Measurements from ENCODE around the gene COL4A1.
A peak's percentile ranks its signal among the peaks of the same experiment; 100 is the strongest.

The COL4A1 gene

GRCh38 chr13:110302997-110303396 is 4.0 kb downstream of the COL4A1 start:
- no peak overlapping the region for H3K4me3 ChIP-seq (ENCODE audit: low read depth in 1 of 2, low read length in 2 of 2)
- H3K4me1 ChIP-seq (ENCODE audit: control insufficient read depth in 1 of 2, insufficient read depth in 2 of 2, low read length in 2 of 2), result peaks cover 0 to 10% of the 10 kb centered on the region in 2 donors
- H3K27me3 ChIP-seq (ENCODE audit: control insufficient read depth in 1 of 2, insufficient read depth in 2 of 2, low read length in 2 of 2), result peaks cover 18 to 22% of the 10 kb centered on the region in 2 donors
- H3K9me3 ChIP-seq (ENCODE audit: control insufficient read depth in 1 of 2, low read length in 2 of 2), result no peaks in the 10 kb centered on the region
- no peak overlapping the region for H3K9ac ChIP-seq (ENCODE audit: low read depth in 1 of 2, low read length in 2 of 2)
- H3K36me3 ChIP-seq (ENCODE audit: control insufficient read depth in 1 of 2, insufficient read depth in 2 of 2, low read length in 2 of 2), result no peaks in the 10 kb centered on the region
- H3K27ac ChIP-seq (ENCODE audit: low read depth, low read length), result peak overlapping the region; percentile 46

DNA sequence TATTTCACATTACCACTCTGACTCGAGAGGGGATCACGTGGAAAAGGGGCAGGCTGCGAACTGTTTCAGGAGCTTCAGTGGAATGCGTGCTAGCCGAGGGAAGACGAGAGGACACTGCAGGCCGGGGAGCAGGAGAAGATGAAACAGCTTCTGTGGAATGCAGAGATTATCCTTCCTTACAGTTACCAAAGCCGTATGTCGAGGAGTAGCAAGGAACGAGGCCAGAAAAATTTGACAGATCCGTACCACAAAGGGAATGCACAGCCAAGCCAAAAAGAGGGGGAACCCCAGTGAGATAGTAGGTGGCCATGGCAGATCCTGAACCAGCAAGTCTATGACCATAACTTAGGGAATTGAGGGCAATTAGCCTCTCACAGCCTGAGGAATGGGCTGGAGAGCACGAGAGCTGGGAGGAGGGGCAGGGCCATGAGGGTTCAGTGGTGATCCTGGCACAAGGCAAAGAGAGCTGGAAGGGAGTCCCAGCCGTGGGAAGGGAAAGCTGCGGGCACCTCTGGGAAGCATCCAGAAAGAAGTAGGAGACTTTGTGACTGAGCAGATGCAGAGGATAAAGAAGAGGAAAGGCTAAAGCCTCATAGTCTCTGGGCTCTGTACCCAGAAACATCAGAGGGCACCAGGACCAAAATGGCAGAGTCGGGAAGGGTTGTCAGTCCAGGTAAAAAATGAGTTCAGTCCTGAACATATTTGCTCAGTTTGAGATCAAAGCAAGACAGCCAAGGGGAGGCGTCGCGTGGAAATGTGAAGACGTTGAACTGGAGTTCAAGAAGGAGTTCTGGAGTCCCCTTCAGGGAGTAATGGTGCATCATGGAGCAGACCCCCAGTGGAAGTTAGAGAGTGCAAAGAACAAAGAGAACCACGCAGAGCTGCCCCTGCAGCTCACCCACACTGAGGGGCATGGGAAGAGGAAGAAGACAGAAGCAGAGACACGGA is 5.1 kb downstream of the COL4A1 start:
- no peak overlapping the region for H3K9ac ChIP-seq (ENCODE audit: low read depth in 1 of 2, low read length in 2 of 2)

GRCh38 chr13:110301083-110301482 is 5.9 kb downstream of the COL4A1 start:
- H3K4me1 ChIP-seq (ENCODE audit: control insufficient read depth in 1 of 2, insufficient read depth in 2 of 2, low read length in 2 of 2), result peaks cover 0 to 10% of the 10 kb centered on the region in 2 donors
- no peak overlapping the region for H3K4me3 ChIP-seq (ENCODE audit: low read depth in 1 of 2, low read length in 2 of 2)
- H3K9me3 ChIP-seq (ENCODE audit: control insufficient read depth in 1 of 2, low read length in 2 of 2), result no peaks in the 10 kb centered on the region
- H3K27me3 ChIP-seq (ENCODE audit: control insufficient read depth in 1 of 2, insufficient read depth in 2 of 2, low read length in 2 of 2), result peaks cover 12 to 15% of the 10 kb centered on the region in 2 donors
- H3K36me3 ChIP-seq (ENCODE audit: control insufficient read depth in 1 of 2, insufficient read depth in 2 of 2, low read length in 2 of 2), result no peaks in the 10 kb centered on the region
- no peak overlapping the region for H3K27ac ChIP-seq (ENCODE audit: low read depth, low read length)
- no peak overlapping the region for H3K9ac ChIP-seq (ENCODE audit: low read depth in 1 of 2, low read length in 2 of 2)

More for the DNA sequence above, 5.1 kb downstream of the COL4A1 start:
- H3K27me3 ChIP-seq (ENCODE audit: control insufficient read depth in 1 of 2, insufficient read depth in 2 of 2, low read length in 2 of 2), result peaks cover 12 to 15% of the 10 kb centered on the region in 2 donors
- peak overlapping the region; percentile 39 for H3K27ac ChIP-seq (ENCODE audit: low read depth, low read length)
- H3K4me1 ChIP-seq (ENCODE audit: control insufficient read depth in 1 of 2, insufficient read depth in 2 of 2, low read length in 2 of 2), result peaks cover 0 to 10% of the 10 kb centered on the region in 2 donors
- H3K9me3 ChIP-seq (ENCODE audit: control insufficient read depth in 1 of 2, low read length in 2 of 2), result no peaks in the 10 kb centered on the region
- no peaks in the 10 kb centered on the region for H3K36me3 ChIP-seq (ENCODE audit: control insufficient read depth in 1 of 2, insufficient read depth in 2 of 2, low read length in 2 of 2)
- H3K4me3 ChIP-seq (ENCODE audit: low read depth in 1 of 2, low read length in 2 of 2), result no peak overlapping the region

DNA sequence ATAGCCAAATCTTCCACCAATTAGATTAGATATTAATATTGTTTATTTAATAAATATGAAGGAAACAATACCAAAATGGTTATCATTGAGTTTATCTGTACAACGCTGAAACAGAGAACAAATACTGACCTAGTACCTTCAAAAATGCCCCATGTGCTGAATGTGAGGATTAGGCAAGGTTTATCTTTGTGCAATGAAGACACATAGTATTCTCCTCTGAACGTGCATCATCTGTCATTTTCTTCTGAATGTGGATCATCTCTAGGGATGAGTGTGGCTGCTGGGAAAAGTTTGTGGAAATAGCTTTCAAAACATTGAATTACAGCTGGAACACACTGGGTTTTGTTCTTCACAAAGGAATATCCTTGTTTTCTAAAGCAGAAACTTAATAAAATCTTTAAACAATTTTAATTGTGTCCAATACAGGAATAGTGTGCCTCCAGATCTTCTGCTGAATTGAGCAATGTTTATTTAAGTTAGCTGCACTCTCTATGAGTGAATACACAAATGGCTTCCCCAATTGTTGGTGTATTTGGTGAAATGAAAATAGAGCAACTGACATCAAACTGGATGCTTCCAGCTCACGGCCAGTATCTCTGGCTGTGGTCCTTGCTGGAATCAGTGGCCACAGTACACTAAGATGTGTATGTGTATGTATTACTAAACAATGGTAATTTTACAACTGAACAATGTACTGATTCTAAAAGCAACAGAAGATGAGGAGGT is 6.7 kb downstream of the COL4A1 start:
- H3K36me3 ChIP-seq (ENCODE audit: control insufficient read depth in 1 of 2, insufficient read depth in 2 of 2, low read length in 2 of 2), result no peaks in the 10 kb centered on the region
- H3K9ac ChIP-seq (ENCODE audit: low read depth in 1 of 2, low read length in 2 of 2), result no peak overlapping the region
- H3K27ac ChIP-seq (ENCODE audit: low read depth, low read length), result no peak overlapping the region
- H3K4me1 ChIP-seq (ENCODE audit: control insufficient read depth in 1 of 2, insufficient read depth in 2 of 2, low read length in 2 of 2), result peaks cover 0 to 10% of the 10 kb centered on the region in 2 donors
- no peaks in the 10 kb centered on the region for H3K9me3 ChIP-seq (ENCODE audit: control insufficient read depth in 1 of 2, low read length in 2 of 2)
- H3K27me3 ChIP-seq (ENCODE audit: control insufficient read depth in 1 of 2, insufficient read depth in 2 of 2, low read length in 2 of 2), result peaks cover 12 to 14% of the 10 kb centered on the region in 2 donors
- H3K4me3 ChIP-seq (ENCODE audit: low read depth in 1 of 2, low read length in 2 of 2), result no peak overlapping the region

- H3K4me3 ChIP-seq (ENCODE audit: low read depth in 1 of 2, low read length in 2 of 2), result peak overlapping the region in 1 of 2 donors; percentile 11
- H3K9me3 ChIP-seq (ENCODE audit: control insufficient read depth in 1 of 2, low read length in 2 of 2), result no peaks in the 10 kb centered on the region
- H3K36me3 ChIP-seq (ENCODE audit: control insufficient read depth in 1 of 2, insufficient read depth in 2 of 2, low read length in 2 of 2), result no peaks in the 10 kb centered on the region
- H3K4me1 ChIP-seq (ENCODE audit: control insufficient read depth in 1 of 2, insufficient read depth in 2 of 2, low read length in 2 of 2), result peaks cover 1 to 10% of the 10 kb centered on the region in 2 donors
- H3K9ac ChIP-seq (ENCODE audit: low read depth in 1 of 2, low read length in 2 of 2), result no peak overlapping the region
- H3K27ac ChIP-seq (ENCODE audit: low read depth, low read length), result peak overlapping the region; percentile 47
- H3K27me3 ChIP-seq (ENCODE audit: control insufficient read depth in 1 of 2, insufficient read depth in 2 of 2, low read length in 2 of 2), result peaks cover 6 to 7% of the 10 kb centered on the region in 2 donors
These were observed 7.6 kb downstream of the COL4A1 start for GRCh38 chr13:110299283-110299840.

DNA sequence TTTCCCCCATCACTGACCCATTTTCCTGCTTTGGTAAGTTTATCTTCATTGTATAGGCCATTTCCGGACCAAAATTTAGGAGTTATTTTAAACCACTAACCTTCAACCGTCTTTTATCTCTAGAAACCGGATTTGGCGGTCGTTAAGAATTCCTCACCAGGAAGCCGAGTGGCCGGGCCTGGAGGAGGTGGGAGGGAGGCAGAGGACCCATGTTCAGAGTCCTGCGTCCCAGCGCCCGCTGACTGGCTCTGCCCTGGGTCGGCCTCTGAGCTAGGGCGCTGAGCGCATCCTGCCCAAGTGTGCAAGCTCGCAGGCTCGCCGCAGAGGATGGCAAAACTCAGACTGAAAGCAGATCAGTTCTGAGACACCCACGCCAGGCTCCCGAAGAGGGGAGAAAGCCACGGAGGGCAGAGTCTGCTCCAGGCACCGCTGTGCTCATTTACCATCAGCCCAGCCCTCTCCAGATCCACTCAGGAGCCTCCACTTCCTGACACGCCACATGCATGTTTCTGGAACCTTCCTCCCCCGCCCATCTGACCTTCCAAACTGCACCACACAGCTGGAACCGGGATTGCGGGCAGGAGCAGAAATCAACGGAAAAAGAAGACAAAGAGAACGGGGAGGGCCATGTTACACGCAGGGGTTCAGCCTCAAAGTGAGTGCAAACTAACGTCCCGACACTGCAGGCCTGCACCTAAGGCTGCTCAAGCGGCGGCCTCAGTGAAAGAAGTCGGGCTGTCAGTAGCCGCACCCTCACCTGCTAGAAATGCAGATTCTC is 8.3 kb downstream of the COL4A1 start:
- H3K27ac ChIP-seq (ENCODE audit: low read depth, low read length), result peak overlapping the region; percentile 47
- H3K9me3 ChIP-seq (ENCODE audit: control insufficient read depth in 1 of 2, low read length in 2 of 2), result no peaks in the 10 kb centered on the region
- H3K4me3 ChIP-seq (ENCODE audit: low read depth in 1 of 2, low read length in 2 of 2), result peak overlapping the region in 1 of 2 donors; percentile 11
- peaks cover 6 to 10% of the 10 kb centered on the region in 2 donors for H3K4me1 ChIP-seq (ENCODE audit: control insufficient read depth in 1 of 2, insufficient read depth in 2 of 2, low read length in 2 of 2)
- H3K9ac ChIP-seq (ENCODE audit: low read depth in 1 of 2, low read length in 2 of 2), result no peak overlapping the region
- H3K36me3 ChIP-seq (ENCODE audit: control insufficient read depth in 1 of 2, insufficient read depth in 2 of 2, low read length in 2 of 2), result no peaks in the 10 kb centered on the region
- peaks cover 5 to 7% of the 10 kb centered on the region in 2 donors for H3K27me3 ChIP-seq (ENCODE audit: control insufficient read depth in 1 of 2, insufficient read depth in 2 of 2, low read length in 2 of 2)

DNA sequence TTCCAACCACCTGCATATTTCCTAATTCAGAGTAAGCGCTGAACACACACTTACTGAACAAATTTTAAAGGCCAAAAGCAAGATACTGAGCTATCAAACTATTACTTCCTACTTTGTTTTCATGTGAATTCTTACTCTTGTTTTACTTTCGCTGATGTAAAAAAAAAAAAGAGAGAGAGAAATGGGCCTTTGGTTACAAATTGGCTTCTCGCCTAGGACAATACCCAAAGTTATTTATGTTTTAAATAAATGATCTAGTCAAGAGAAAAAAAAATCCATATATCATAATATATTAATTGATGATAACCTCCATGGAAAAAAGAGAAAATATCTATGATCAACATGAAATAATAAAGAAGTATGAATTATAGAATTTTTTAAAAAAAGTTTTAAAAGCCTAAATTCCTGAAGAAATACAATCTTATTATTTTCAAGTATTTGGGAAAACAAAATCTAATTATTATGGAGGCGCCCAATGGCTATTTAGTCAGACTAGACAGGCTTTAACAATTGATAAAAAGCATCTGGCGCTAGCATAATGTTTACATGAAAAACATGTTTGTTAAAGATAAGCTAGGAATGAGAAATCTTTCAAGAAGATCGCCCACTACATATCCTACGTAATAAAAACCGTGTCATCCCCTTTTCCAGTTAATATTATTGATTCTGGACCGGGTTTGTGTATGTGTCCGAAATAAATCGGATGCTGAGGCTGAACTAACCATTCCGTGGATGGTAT is 9.0 kb downstream of the COL4A1 start:
- Histone ChIP-seq H3K9ac (ENCODE audit: low read depth in 1 of 2, low read length in 2 of 2) (no peak overlapping the region), H3K4me1 (ENCODE audit: control insufficient read depth in 1 of 2, insufficient read depth in 2 of 2, low read length in 2 of 2) (peaks cover 6 to 10% of the 10 kb centered on the region in 2 donors)

GRCh38 chr13:110297011-110297410 is 9.9 kb downstream of the COL4A1 start:
- H3K36me3 ChIP-seq (ENCODE audit: control insufficient read depth in 1 of 2, insufficient read depth in 2 of 2, low read length in 2 of 2), result no peaks in the 10 kb centered on the region
- H3K9ac ChIP-seq (ENCODE audit: low read depth in 1 of 2, low read length in 2 of 2), result no peak overlapping the region
- H3K27me3 ChIP-seq (ENCODE audit: control insufficient read depth in 1 of 2, insufficient read depth in 2 of 2, low read length in 2 of 2), result peaks cover 0 to 7% of the 10 kb centered on the region in 2 donors
- no peaks in the 10 kb centered on the region for H3K9me3 ChIP-seq (ENCODE audit: control insufficient read depth in 1 of 2, low read length in 2 of 2)
- no peak overlapping the region for H3K27ac ChIP-seq (ENCODE audit: low read depth, low read length)
- H3K4me3 ChIP-seq (ENCODE audit: low read depth in 1 of 2, low read length in 2 of 2), result no peak overlapping the region
- peaks cover 6 to 10% of the 10 kb centered on the region in 2 donors for H3K4me1 ChIP-seq (ENCODE audit: control insufficient read depth in 1 of 2, insufficient read depth in 2 of 2, low read length in 2 of 2)

More for the DNA sequence above, 9.0 kb downstream of the COL4A1 start:
- Histone ChIP-seq H3K27ac (ENCODE audit: low read depth, low read length) (no peak overlapping the region), H3K9me3 (ENCODE audit: control insufficient read depth in 1 of 2, low read length in 2 of 2) (no peaks in the 10 kb centered on the region), H3K4me3 (ENCODE audit: low read depth in 1 of 2, low read length in 2 of 2) (no peak overlapping the region), H3K27me3 (ENCODE audit: control insufficient read depth in 1 of 2, insufficient read depth in 2 of 2, low read length in 2 of 2) (peaks cover 0 to 7% of the 10 kb centered on the region in 2 donors), H3K36me3 (ENCODE audit: control insufficient read depth in 1 of 2, insufficient read depth in 2 of 2, low read length in 2 of 2) (no peaks in the 10 kb centered on the region)

DNA sequence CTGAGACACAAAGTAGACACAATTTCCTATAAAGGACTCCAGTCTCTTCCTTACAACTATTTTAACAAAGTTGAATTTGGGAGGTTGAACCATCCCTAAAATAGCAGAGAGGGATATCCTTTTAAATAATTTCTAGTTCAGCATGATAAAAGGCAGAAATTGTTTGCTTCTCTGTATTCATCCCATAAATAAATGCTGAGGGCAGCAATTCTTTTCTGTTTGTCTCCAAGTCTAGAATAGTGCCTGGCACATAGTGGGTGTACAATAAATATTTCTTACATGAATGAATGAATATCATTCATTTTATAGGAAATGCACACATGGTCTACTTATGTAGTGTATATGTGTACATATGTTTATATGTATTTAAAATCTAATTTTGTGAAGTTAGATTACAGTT is 12.3 kb downstream of the COL4A1 start:
- no peak overlapping the region for H3K27ac ChIP-seq (ENCODE audit: low read depth, low read length)
- H3K4me3 ChIP-seq (ENCODE audit: low read depth in 1 of 2, low read length in 2 of 2), result no peak overlapping the region
- H3K27me3 ChIP-seq (ENCODE audit: control insufficient read depth in 1 of 2, insufficient read depth in 2 of 2, low read length in 2 of 2), result peaks cover 0 to 7% of the 10 kb centered on the region in 2 donors
- H3K36me3 ChIP-seq (ENCODE audit: control insufficient read depth in 1 of 2, insufficient read depth in 2 of 2, low read length in 2 of 2), result no peaks in the 10 kb centered on the region
- H3K9me3 ChIP-seq (ENCODE audit: control insufficient read depth in 1 of 2, low read length in 2 of 2), result no peaks in the 10 kb centered on the region
- peaks cover 6 to 7% of the 10 kb centered on the region in 2 donors for H3K4me1 ChIP-seq (ENCODE audit: control insufficient read depth in 1 of 2, insufficient read depth in 2 of 2, low read length in 2 of 2)
- H3K9ac ChIP-seq (ENCODE audit: low read depth in 1 of 2, low read length in 2 of 2), result no peak overlapping the region

Measured in duodenal mucosa (tissue), 2 donors.